8988T (cell line): ENCODE data around the gene SV2A.
"Not testable (repeated sequence)": the region's sequence is repeated elsewhere in the genome, so short reads cannot be mapped to it uniquely, and the experiment has no call there.

Experiments used
- DNase-seq: peaks from one replicate; pipeline ENCODE4 v3.0.0; 2011

The SV2A gene

GRCh38 chr1:149927563-149928400, 10.1 kb upstream of the SV2A start, which contains the start of gene SF3B4:
Gene SF3B4 (minus strand): TSS chr1:149927803. CDS start chr1:149927759, 44 bp downstream.
- DNase-seq, result peak; percentile 66

GRCh38 chr1:149927056-149927562, 9.5 kb upstream of the SV2A start:
- no peak for DNase-seq

- DNase-seq, result no peak
These were observed 8.7 kb upstream of the SV2A start for GRCh38 chr1:149926296-149926695.

DNA sequence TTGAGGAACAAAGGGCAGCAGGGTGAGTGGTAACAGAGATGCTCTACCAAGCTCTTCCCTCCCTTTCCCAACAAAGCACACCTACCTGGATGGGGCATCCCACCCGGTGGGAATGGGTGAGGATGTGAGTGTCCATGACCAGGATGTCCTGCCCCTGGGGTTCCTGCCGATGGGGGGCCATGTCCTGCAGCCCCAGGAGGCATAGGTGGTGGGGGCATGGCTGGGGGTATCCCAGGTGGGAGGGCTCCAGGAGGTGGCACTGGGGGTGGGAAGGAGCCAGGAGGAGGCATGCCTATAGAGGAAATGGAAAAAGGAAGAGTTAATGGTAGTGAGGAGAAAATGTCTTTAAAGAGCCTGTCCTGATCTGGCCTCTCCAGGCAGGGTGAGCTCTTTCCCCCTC, 8.1 kb upstream of the SV2A start:
- no peak for DNase-seq

DNA sequence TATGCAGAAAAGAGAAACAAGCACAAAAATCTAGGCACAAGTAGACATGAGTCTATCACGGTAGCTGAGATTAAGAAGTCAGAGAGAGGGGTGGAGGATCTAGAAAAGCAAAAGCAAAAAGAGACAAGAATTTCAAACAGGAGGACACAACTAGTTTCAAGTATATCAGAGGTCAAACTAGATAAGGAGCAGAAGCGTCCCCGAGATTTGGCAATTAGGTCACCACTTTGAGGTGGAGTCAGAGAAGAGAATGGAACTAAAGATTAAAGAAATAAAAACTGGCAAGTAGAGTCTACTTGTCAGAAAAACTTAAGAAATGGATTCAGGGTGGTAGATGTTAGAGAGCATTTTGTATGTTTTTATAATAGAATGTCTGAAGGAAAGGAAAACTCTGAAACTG, 7.7 kb upstream of the SV2A start:
- DNase-seq, result no peak

DNA sequence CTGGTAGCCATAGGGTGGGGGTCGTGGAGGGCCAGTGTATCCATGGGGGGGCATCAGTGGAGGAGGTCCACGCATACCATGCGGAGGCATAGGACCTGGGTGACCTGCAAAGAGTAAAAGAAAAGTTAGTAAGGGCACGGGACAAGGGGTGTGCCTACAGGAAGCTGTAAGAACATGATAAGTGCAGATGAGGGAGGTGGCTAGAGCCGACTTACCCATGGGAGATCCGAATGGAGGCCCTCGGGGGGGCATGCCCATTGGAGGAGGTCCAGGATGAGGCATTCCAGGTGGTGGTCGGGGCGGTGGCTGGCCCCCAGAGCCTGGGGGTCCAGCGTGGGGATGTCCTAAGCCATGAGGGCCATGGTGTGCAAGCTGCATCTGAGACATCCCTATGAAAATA, 6.0 kb upstream of the SV2A start:
- no peak for DNase-seq

DNA sequence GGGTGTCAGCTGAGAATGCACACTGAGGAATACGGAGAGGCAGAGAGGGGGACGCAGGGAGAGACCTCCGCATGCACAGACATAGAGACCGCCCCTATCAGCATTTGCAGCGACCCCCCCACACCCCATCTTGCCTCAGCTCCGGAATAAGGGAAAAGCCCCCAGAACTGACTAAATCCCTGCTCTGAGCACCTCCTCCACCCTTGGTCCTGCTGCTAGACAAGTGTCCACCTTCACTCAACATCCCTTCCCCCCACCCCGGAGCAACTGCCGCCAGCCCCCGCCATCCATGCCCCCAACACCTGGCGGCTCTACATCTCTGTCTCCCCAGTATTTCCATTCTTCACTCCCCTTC, 769 bp downstream of the SV2A start:
- DNase-seq, result no peak

- no peak for DNase-seq
These were observed 1.3 kb downstream of the SV2A start for GRCh38 chr1:149916193-149916897.

DNA sequence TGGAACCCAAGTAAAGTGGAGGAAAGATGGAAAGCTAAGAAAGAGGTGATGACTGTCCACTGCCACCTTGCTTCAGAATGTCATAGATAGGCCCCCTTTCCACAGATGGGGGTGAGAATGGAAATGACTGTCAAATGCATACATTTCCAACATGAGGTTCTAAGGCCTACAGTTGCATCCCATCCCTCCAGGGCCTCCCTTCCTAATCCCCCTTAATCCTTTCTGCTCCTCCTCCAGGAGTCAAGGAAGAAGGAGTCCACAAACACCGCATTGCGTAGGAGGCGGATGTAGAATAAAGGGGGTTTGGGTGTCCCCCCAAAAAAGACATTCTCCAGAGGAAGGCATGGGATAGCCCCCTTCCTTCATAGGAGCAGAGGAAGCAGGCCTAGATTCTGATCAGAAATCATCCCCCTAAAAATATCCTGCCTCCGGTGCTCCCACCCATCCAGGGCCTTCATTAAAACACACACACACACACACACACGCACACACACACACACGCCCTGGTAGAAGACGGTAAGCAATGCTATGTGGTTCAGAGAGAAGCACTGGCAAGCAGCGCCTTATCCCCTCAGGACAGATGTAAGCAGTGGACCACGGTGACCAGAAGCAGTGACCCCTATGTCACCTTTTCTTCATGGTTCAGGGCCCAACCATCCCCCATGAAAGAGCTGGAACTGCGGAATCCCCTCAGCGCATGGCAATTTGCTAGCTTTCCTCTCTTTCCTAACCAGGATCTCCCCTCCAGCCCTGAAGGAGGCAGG, 2.0 kb downstream of the SV2A start:
- DNase-seq, result no peak

DNA sequence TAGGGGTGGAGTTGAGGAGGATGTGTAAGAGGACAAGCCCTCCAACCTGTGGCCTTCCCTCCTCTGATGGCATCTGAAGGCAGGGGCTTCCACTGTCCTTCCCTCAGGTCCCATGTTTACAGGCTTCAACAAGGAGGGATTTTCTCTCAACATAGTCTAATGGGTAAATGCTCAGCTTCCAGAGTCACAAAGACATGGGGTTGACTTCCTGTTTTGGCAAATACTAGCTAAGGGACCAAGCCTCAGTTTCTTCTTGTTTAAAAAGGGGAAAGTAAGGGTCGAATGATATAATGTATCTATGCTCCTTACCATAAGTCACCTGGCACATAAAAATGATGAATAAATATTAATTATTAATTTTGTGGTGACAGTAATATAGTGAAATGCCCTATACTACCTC, 3.1 kb downstream of the SV2A start:
- no peak for DNase-seq

GRCh38 chr1:149906570-149907075, 11.0 kb downstream of the SV2A start:
- no peak for DNase-seq

DNA sequence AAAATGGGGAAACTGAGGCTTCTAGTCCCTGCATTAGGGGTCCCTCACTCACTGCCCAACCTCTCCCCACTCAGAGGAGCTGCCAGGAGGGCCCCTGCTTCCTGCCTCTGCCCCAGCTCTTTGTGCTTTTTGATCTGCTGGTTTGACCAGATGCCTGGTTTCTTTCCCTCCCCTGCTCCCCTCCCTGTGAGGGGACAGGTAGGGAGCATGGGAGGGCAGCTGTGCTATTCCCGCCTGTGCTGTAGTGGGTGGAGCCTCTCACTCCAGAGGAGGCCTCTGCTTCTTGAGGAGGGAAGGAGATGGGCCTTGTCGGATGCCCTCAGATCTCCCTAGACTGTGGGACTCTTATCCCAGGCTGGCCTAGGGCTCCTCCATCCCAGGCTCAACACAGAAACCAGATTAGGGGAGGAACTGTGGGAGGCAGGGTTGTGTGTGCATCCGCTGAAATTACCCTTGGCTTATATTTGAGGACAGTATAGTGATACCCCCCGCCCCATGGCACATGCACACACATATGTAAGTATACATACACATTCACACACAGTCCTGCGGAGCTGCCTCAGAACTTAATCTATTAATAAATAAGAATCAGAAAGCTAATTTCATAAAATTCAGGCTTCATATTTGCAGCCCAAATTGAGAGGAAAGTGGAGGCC, 13.7 kb downstream of the SV2A start:
- no peak for DNase-seq

GRCh38 chr1:149899460-149900284, 18.0 kb downstream of the SV2A start, which contains the start of gene BOLA1:
Gene BOLA1 (plus strand): TSS chr1:149899568. CDS start chr1:149900060, 492 bp downstream.
- peak; percentile 93 for DNase-seq

DNA sequence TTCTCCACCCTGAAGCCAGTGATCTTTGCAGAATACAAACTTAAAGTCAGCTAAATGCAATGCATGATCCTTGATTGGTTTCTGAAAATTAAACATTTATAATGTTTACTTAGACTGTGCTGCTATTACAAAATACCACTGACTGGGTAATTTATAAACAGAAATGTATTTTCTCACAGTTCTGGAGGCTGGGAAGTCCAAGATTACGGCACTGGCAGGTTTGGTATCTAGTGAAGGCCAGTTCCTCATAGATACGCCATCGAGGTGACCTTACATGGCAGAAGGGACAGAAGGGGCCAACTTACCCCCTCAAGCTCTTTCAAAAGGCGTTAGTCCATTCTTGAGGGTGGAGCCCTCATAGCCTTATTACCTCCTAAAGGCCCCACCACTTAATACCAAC, 21.1 kb downstream of the SV2A start:
- no peak for DNase-seq

GRCh38 chr1:149888999-149889289, 28.7 kb downstream of the SV2A start:
- DNase-seq, result no peak

DNA sequence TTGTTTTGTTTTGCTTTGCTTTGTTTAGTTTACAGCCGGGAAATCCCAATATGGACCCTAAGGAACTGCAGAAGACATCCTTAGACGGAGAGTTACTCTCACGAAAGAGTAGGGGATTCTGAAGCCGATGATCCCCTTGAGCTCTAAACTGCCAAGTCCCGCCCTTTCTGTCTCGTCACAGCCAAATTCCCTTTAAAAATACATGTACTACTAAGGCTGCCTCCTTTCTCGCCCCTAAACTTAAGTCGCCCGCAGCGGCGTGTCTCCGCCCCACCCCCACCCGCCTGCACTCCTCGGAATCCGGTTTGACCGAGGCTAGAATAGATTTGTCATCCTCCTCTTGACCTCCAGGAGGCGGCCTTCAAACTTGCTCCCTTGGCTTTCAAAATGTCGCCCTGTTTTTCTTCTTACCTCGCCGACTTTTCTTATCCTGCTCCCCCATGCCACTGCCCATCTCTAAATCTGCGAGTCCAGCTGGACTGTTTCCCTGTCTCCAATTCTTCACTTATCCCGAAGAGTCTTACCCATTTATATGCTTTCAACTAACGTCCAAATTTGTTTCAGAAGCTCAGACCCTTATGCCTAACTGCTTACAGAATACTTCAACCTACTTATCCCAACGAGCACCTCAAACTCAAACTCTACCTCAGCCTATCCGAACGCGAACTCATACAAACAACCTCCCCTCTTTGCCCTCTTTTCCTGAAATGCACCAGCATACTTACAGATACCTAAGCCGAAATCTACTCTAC, 29.2 kb downstream of the SV2A start:
- DNase-seq, result no peak

- DNase-seq, result no peak
These were observed 30.0 kb downstream of the SV2A start for GRCh38 chr1:149887456-149888246.

GRCh38 chr1:149887196-149887455, 30.5 kb downstream of the SV2A start:
- DNase-seq, result not testable (repeated sequence)

- DNase-seq, result no peak
These were observed 31.0 kb downstream of the SV2A start for GRCh38 chr1:149886396-149887195.

- not testable (repeated sequence) for DNase-seq
These were observed 31.6 kb downstream of the SV2A start for GRCh38 chr1:149886121-149886395.
